HG02852 (cell line): Measurements from ENCODE around the gene TTF2.

ENCODE experiments used
- ATAC-seq: cut with Tn5 transposase; IDR thresholded peaks from one replicate; pipeline ENCODE4 v1.9.1; 2021; ENCODE audit warnings: mild to moderate bottlenecking, moderate library complexity; ENCODE audit not compliant: unreplicated experiment

TTF2 gene

DNA sequence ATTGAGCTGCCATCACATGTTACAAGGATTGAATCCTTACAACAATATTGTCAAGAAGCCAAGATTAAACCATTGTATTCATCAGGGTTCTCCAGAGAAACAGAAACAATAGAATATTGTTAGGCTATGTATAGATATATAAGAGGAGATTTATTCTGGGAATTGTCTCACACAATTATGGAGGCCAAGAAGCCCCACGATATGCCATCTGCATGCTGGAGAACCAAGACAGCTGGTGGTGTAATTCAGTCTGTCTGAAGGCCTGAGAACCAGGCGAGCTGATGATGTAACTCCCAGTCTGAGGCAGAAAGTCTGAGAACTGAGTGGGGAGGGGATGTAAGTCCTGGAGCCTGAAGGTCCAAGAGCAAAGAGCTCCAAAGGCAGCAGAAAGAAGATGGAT is 14.5 kb upstream of the TTF2 start:
- ATAC-seq: no peak

DNA sequence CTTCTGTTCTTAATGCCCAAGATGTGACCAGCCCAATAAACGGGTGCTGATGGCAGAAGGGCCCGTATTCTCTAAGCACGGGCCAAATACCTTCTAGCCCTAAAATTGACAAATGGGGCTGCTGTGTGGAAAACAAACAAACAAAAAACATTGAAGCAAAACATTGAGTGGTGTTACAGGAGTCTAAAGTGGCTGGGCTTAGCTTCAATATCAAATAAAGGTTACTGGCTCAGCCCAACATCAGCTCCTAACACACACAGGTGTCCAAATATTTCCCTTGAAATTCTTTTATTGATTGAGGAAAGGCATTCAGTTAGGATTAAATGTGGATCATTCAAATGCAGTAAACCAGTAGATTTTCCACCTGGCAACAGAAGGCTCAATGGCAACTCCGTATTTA is 13.3 kb upstream of the TTF2 start:
- no peak for ATAC-seq

DNA sequence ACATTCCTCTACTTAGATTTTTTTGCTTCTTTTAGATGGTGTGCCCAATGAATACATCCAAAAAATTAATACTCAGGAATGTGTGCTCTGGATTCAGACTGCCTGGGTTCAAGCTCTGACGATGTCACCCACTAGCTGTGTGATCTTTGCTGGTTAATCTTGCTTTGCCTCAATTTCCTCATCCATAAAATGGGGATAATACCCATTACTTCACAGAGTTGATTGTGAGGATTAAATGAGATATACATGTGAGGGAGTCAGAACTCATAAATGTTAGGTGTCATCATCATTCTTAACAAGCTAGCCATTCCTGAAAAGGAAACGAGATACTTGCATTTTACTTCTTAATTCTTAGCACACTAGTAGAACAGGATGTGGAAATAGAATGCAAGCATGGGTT is 12.9 kb upstream of the TTF2 start:
- ATAC-seq: no peak

DNA sequence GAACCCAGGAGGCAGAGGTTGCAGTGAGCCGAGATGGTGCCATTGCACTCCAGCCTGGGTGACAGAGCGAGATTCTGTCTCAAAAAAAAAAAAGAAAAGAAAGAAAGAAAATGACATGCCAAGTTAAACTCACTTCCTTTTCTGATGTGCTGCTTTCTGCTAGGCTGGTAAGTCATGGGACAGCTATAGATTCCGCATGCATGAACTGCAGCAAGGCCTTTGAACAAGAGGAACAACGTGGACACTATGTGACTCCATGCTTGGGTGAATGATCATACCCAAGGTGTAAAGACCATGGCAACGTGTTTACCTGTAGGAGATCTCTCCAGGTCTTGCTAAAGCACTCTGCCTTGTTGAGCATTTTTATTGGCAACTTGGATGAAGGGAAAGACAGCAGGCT is 10.3 kb upstream of the TTF2 start:
- ATAC-seq: no peak

DNA sequence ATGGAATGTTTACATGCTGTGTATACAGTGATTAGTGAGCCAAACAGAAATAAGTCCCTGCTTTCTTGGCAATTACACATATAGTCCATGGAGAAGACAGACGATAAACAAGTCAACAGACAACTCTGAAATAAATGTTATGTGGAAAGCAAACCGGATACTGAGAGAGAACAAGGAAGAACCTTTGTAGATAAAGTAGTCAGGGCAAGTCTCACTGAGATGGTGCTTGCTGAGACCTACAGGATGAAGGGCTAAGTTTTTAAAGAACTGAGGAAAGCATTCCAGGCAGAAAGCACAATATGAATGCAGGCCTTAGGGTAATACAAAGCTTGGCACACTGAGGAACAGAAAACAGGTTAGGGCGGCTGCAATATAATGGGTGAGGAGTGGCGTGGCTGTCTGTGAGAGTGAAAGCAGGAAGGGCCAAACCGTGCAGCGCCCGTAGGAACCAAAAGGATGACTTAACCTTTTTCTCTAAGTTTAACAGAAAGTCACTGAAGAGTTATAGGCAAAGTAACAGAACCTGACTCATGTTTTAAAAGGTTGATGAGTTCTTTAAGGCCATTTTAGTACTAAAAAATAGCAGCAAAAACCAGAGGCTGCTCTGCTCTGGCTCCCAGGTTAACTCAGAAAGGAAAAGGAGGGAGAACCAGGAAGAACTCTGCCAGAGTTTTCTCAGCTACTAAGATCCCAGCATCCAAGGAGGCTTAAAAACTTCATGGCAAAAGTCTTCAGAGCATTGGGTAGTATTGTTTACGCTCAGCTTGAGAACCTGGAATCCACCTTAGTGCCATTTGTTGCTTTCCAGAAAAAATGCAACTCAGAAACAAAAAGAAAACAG is 8.7 kb upstream of the TTF2 start:
- ATAC-seq: peak; percentile 85

DNA sequence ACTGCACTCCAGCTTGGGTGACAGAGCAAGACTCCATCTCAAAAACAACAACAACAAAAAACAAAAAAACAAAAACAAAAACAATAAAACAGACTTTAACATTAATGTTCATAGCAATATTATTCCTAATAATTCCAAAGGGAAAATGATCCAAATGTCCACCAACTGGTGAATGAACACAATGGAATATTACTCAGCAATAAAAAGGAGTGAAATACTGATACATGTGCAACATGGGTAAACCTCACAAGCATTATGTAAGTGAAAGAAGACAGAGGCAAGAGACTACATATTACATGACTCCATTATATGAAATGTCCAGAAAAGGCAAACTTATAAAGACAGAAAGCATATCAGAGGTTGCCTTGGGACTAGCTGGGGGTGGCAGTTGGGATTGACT is 6.1 kb upstream of the TTF2 start:
- no peak for ATAC-seq

DNA sequence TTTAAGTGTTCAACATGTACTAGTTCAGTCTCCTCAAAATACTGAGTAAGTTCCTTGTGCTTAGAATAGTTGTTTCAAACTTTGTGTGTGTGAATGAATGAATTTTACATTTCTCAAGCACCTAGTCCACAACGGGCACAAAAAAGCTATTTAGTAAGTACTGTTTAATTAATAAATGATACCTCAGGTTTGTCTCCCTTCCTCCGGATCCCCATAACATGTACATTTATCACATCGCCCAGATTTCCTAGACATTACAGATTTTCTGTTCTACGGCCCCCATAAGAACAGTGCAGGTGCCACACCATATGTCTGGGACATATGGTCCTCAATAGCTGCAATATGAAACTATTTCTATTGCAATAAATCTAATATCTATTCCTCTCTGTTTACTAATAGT is 1.3 kb upstream of the TTF2 start:
- ATAC-seq: no peak

DNA sequence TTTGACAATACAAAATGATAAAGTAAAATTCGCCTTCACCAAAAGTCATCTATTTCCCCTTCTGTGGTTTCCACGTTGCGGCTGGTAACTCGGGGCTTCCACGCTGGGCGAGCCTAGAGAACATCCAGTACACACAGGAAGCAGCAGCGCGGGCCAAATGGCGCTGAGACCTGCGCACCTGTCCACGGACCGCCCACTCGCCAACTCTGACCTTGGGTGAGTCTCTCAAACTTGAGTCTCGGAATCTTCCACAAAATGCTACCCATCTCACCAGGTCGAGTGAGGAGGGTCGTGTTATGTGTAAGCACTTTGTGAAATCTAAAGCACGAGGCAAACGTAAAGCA is 820 bp upstream of the TTF2 start:
- ATAC-seq: peak; percentile 29

DNA sequence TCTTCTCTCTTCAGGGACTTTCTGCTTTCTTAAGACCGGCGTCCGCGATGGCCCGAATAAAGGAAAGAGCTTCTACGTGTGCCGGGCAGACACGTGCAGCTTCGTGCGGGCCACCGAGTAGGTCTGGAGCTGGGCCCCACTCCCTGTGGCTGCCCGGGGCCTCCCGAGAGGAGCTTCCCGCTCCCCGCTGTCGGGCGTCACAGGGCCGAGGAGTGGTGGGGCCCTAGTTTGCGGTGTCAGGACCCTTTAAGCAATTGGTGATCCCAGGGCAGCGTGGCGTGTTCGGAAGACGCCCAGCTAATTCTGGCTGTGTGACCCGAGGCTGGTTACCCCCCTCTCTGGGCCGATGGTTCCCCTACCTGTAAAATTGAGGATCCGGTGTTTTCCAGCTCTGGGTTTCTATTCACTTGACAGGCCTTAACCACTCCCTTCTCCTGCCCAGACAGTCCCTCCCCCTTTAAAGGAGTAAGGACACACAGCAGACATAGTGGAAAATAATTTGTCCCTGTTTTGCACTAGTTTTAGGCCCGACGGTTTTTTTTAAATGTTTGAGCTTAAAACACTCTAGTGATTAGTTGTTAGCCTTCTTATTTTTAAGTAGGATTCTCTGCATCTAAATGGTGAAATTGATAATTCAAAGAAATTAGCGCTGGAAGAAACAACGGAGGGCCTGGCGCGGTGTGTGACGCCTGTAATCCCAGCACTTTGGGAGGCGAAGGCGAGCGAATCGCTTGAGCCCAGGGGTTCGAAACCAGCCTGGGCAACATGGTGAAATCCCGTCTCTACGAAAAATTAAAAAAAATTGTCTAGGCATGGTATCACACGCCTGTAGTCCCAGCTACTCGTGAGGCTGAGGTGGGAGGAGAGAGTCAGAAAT is 553 bp downstream of the TTF2 start:
- ATAC-seq: peak; percentile 6

DNA sequence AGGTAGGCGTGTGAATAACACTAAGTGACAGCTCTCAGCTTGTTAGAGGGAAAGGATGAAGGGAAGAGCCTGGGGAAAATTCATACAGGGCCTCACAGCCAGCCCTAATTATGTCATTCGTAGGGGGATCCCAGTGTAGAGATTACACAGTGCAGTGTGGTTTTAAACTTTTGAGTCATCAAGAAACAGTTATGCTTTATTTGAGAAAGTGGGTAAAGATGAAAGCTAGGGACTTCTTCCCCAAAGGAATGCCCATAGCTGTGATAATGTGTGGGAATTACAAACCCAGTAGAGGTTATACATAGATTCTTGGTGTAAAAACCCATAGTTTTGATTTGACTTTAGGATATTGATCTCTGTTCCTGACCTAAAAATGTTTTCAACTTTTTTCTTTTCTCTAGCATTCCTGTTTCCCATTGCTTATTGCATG is 1.9 kb downstream of the TTF2 start:
- ATAC-seq: peak; percentile 35

DNA sequence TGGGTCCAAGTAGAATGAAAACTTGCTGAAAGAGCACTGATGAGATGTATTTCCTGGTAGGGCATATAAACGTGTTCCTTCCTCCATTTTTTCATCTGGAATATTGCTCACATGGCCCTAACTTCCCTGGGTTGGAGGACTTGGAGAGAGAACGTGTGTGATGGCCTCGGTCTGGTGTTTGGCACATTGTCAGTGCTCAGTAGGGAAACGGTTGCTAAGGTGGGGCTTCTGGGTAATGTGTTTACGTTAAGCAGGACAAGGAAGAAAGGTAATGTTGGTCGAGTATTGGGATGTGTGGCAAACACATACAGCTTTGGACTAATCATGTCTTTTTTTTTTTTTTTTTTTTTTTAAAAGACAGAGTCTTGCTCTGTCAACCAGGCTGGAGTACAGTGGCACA is 6.2 kb downstream of the TTF2 start:
- no peak for ATAC-seq

DNA sequence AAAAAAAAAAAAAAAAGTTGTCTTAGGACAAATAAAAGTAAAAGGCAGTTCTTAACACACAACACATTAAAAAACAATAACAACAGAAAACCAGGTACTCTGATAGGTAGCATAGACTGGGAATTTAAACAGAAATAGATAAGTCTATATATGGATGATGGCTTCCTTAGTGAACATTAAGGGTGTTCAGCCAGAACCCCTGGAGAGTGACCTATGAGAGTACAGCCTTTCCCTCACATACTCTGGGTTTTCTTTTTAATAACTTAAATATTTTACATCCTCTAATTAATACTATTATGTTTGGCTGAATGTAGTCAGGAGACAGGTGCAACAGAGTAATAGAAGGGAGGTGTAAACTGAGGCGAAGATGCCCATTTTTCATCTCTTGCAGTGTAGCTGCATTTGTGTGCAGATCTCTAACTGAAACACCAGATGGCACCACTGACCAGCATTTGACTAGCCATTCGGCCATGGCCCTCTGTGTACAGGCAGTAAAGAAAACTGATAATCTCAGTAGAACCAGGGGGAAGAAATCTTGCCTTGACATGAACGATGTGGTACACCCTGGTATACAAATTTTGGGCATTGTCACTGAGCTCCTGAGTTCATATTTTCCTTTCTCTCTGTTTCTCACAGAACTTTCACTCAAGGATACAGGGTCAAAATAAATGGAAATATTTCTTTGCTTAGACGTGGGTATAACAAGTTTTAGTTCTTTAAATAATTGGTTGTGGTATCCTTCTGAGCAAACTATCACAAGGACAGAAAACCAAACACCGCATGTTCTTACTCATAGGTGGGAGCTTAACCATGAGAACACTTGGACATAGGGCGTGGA is 7.6 kb downstream of the TTF2 start:
- ATAC-seq: peak; percentile 77

DNA sequence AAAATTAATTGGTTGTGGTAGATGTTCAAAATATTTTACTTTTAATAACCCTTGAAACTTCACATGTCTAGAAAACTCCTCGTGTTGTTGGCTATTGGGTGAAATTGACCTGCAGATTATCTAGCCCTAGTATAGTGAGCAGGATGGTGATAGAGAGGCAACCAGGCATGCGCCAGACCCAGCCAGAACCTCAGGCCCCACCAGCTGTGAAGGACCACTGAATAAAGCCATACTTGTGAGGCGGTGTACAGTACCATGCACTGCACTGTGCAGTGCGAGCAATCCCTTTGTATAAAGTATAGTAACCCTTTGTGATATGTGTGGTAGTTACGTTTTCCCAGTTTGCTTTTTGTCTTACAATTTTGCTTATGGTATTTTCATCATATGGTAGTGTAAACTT is 8.5 kb downstream of the TTF2 start:
- ATAC-seq: no peak

DNA sequence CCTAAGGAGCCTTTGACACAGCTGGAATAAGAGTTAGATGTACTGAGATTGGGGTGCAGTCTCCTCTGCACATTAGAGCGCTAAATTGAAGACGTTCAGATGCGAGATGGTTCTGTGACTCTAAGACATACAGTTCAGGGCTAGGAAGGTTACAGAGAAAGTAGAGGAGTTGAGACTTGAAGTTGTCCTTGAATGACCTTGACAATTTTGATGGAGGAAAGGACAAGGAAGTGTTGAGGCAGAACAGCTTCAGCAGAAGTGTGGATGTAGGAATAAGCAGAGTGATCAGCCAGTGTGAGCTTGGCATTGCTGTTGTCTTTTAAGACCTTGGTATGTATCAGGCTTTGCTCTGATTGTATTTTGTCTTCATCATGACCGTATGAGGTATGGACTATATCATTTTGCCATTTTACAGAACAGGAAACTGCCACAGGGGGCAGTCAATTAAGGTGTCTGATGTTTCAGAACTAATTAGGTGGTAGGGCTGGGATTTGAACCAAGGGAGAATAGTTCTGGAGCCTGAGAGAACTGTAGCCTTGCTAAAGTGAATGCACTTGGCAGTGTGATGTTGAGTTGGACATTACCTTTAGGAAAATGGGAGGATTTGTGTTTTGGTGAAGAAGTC is 9.2 kb downstream of the TTF2 start:
- ATAC-seq: no peak

DNA sequence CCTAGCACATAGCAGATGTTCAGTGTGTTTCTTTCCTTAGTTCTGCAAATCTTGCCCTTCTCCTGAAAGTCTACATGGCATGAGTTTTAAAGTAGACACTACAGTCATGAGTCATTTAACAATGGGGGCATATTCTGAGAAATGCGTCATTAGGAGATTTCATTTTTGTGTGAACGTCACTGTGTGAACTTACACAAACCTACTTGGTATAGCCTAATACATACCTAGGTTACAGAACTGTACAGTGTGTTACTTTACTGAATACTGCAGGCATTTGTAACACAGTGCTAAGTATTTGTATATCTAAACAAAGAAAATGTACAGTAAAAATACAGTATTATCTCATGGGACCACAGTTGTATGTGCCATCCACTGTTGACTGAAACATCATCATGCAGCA is 10.0 kb downstream of the TTF2 start:
- no peak for ATAC-seq

DNA sequence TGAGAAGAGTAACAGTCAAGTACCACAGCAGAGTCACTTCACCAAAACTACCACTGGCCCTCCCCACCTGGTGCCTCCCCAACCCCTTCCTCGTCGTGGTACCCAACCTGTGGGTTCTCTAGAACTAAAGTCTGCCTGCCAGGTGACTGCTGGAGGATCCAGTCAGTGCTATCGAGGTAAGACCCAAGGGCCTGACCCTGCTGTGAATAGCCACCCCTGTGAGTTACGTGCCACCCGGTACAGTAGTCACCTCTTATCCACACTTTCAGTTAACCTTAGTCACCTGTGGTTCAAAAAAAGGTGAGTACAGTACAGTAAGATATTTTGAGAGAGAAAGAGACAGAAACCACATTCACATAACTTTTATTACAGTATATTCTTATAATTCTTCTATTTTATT is 16.5 kb downstream of the TTF2 start:
- no peak for ATAC-seq

DNA sequence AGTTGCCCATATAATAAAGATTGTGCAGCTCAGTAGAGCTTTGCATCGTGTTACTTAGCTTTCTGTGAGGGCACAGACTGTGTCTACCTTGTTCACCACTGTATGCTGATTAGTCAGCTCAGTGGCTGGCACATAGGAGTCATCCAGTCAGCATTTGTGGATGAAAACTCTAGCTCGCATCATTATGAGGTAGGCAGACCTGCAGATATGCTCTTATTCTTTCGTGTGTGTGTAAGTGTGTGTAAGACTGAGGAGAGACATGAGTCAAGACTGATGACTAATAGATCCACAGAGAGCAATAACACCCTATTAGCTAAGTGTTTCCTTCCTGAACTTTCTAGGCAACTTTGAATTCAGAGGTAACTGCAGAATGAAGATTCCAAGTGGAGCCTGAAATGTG is 17.1 kb downstream of the TTF2 start:
- ATAC-seq: no peak

DNA sequence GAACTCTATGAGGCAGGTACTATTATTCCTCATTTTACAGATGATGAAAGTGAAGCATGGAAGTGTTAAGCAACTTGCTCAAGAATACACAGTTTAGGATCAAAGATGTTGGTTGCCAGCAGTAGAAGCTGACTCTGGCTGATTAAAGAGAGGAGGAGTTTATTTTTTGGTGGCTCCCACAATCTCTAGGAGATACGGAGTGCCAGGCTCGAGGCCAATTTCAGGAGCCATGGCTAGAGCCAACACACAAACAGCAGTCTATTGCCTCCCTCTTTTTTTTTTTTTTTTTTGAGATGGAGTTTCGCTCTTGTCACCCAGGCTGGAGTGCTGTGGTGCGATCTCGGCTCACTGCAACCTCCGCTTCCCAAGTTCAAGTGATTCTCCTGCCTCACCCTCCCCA is 19.6 kb downstream of the TTF2 start:
- ATAC-seq: no peak

DNA sequence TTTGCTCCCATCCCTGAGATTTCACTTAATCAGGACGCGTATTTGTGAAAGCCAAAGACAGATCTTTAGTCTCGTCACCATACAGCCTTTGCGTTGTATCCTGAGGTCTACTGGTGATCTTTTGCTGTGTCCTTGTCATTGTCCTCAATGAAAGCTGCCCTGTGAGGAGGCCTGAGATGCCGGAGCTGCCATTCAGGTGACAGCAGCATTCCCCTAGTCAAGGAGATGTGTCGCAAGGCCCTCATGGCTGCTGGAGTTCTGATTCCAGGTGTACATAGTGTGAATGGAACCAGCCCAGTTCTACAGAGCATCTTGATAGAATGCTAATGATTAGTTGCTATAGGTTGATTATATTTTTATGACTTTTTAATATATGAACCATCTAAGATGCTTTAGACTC is 24.1 kb downstream of the TTF2 start:
- ATAC-seq: no peak

DNA sequence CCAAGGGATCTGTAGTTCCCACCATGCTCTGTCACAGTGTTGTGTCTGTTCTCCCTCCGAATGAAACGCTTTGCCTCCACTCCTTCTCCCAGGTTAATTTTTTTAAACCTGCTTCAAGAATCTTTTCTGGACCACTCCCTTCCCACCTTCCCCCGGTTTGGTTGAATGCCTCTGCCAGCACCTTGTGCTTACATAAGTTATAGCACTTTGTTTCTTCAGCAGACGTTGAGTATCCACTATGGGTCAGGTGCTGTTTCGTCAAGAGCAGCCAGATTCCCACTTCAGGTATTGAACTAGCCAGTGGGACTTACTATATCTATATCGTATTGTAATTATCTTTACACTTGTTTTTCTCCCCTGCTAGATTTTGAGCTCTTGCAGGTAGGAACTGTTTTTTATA is 27.6 kb downstream of the TTF2 start:
- ATAC-seq: no peak

DNA sequence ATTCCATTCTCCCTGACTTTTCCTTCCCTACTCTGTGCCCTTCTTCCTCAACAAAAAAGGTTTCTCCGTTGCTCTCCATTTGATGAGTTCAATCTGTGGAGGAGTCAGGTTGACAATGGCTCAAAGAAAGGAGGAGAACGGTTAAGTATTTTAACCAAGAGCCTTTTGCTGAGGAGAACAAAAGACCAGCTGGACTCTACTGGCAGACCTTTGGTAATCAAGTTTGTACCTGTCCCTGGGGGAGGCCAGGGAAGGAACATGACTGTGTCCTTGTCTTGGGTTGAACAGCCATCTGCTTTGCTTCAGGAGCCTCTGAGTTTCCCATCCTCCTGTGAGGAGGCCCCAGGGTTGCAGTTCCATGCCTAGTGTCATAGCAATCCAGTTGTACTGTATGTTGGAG is 29.9 kb downstream of the TTF2 start:
- ATAC-seq: no peak
